AG09319 (cell line): ENCODE results near the gene TRIM47.
A peak's percentile ranks its signal among the peaks of the same experiment; 100 is the strongest.

ENCODE experiments used
- DNase-seq: peaks from one replicate; pipeline ENCODE4 v3.0.0-alpha.2; 2010; ENCODE audit warnings: low read depth; ENCODE audit errors: extremely low read depth
- CTCF ChIP-seq: IDR thresholded peaks from 2 replicates; pipeline ENCODE4 v1.5.1; 2011; ENCODE audit warnings: low read depth, mild to moderate bottlenecking, inconsistent platforms, low read length, moderate library complexity

Gene TRIM47

GRCh38 chr17:75849279-75849646 is 29.1 kb downstream of the TRIM47 start:
- no peak for DNase-seq
- no peak for TF ChIP-seq CTCF

GRCh38 chr17:75848523-75849278 is 29.7 kb downstream of the TRIM47 start:
- TF ChIP-seq CTCF, result peak; percentile 69
- no peak for DNase-seq

DNA sequence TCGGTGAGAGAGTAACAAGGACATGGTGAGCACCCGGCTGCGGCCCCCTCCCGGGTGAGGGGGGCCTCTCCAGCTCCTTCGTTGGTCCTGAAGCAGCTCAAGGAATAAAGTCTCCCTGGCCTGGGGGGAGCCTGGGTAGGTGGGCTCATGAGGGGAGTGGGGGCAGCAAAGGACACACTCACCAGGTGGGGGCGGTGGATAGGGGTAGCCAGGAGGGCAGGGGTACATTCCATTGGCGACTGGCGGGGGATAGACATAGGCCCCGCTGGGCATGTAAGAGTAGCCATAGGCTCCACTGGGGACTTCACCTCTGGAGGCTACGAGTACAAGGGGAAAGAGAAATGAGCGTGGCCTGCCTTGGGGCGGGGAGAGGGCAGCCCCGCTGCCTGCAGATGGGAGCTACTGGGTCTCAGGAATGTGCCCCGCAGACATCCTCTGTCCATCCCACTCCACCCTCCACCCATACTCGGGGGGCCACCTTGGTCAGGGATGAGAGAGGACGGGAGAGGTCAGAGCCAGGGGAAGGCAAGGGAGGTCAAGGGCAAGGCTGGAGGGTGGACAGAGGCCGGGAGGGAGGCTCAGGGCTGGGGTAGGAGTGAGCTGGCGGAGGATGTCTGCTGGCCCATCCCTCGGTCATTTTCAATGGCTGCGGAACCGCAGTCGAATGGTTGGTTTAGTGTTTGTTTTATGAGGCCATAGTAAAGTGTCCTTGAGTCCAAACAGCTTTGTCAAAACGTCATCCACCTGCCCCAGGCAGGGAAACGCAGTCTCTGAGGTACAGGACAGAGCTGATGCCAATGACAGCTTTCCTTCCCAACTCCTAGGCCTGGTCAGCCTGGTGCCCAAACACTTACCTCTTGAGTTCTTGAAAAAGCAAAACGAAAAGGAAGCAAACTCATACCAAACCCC is 30.5 kb downstream of the TRIM47 start:
- TF ChIP-seq CTCF, result no peak
- DNase-seq, result no peak

DNA sequence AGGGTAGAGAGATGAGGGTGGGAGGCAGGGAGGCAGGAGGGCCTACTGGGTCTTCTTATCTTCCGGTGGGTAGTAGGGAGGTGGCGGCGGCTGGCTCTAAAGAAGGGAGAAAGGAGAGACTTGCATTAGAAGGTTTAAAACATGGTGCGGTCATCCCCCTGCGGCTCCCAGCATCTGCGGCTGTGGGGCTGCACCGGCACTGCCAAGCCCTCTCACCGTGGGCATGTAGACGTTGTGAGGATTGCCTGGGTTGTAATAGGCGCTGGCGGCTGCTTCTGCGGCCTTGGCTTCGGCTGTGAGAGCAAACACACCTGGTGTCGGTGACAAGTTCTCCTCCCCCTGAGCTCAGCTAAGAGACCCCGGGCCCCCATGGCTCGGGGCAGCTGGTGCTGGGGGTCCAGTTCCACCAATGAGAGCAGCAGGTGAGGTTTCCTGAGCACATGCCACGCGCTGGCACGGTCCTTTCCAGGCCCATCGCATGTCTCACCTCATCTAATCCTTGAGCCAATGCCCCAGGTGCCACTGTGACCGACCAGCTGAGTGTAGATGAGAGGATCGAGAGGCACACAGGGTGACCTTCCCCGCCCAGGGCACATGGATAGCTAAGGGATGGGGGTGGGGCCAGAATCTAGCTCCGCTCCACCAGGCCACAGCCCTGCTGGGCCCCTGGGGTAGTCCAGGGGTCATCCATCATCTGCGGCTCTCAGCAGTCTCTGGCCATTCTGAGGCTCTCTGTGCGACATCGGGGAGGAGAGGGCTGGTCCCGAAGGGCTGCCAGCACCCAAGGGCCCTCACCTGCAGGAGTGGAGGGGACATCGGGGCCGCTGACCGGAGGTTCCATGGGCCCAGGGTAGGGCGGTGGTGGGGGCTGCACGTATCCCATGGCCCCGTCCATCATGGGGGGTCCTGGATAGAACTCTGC is 31.4 kb downstream of the TRIM47 start:
- DNase-seq, result no peak
- no peak for TF ChIP-seq CTCF

GRCh38 chr17:75845933-75846691 is 32.3 kb downstream of the TRIM47 start:
- DNase-seq, result no peak

More at GRCh38 chr17:75845933-75846691, 32.3 kb downstream of the TRIM47 start:
- no peak for TF ChIP-seq CTCF
